HCEC 1CT (cell line): ENCODE results near the gene TAMALIN.

Experiments
- DNase-seq: peaks from one replicate; pipeline ENCODE4 v3.0.0-alpha.2; 2017

Gene TAMALIN

DNA sequence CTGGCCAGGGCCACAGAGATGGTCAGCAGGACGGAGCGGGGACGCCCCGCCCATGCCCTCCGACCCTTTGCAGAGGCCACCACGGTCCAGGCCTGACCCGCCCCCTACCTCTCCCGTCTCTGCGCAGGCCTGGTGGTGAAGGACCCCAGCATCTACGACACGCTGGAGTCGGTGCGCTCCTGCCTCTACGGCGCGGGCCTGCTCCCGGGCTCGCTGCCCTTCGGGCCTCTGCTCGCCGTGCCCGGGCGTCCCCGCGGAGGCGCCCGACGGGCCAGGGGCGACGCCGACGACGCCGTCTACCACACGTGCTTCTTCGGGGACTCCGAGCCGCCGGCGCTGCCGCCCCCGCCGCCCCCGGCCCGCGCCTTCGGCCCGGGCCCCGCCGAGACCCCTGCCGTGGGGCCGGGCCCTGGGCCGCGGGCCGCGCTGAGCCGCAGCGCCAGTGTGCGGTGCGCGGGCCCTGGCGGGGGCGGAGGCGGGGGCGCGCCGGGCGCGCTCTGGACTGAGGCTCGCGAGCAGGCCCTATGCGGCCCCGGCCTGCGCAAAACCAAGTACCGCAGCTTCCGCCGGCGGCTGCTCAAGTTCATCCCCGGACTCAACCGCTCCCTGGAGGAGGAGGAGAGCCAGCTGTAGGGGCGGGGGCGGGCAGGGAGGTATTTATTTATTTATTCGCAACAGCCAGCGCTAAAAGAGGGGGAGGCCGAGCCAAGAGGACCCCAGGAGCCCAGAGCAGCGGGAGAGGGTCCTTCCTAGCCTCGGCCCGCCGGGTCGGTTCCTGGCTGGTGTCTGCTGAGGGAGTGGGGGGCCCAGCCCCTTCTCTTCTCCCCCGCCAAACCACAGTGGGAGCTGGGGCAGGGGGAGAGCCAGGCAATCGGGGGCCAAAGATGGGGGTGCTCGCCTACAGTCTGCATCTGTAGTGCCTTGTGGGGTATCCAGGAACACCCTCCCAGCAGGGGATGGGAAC is 8.1 kb downstream of the TAMALIN start:
- no peak for DNase-seq

DNA sequence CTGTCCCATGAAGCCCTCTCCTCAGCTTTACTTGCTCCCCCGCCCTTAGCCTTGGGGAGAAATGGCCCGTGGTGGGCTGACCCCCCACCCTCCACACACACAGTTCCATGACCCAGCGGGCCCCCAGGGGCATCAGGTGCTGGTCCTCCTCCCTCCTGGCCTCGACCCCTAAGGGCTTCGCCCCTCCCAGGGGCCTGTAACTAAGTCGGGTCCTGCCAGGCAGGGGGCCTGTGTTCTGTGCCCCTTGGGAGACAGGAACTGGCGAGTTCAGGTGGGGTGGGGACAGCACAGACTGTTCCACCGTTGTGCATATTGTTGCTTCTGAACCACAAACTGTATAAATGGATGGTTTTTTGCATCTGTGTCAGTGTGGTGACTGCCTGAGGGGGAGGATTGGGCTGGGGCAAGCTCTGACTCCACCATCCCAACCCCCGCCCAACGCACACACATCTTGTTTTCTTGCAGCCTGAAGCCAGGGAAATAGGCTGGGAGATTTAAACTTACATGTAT is 8.8 kb downstream of the TAMALIN start:
- no peak for DNase-seq

DNA sequence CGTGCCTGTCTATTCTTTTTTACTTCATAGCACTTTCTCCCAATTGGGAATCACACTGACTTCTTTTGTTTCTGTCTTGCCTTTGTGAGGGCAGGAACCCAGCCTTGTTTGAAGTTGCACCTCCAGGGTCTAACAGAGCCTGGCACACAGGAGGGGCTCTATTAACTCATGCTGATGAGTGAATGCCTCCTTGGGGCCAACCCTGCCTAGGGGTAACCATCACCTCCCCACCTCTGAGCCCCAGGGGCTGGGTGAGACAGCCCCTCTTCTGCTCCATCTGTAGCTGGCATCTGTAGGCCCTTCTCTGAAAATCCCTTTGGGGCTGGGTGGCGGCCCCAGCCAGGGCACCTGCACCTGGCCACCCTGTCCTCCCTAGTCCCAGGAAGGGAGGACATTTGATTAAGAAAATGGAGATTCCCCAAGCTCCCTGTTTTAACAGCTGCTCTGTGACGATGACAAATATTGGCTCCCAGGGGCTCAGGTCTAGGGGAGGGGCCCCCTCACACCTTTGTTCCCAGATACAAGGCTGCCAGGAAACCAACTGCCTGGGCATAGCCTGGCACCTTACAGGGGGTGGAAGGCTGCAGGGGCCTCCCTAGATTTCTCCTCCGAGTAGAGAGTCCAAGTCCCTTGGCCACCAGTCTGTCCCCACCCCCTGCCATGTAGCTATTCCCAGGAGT is 11.8 kb downstream of the TAMALIN start:
- DNase-seq = no peak

DNA sequence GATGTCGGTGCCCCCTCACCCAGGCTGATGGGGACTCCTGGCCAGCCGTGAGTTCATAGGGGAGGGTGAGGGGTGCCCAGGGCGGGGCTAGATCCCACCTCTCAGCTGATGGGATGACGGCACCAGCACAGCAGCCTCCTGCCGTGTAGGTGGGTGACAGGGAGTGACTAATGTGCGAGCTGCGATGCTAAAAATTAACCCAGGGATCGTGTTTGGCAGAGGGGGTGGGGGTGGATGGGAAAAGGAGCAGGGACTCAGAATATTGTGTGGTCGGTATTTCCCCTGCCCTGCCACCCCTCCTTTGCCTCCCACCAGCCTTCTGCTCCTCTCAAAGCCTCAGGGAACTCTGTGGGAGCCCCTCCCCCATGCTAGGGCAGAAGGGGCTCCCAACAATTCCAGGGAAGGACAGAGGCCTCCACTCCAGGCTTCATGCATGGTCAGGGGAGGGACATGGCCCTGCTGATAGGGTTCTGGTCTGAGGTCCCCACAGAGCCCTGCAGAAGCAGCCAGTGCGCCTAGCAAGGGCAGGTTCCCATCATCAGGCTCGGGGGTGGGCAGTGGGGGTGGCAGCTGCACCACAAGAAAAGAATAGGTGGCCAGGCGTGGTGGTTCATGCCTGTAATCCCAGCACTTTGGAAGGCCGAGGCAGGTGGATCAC is 12.5 kb downstream of the TAMALIN start:
- no peak for DNase-seq

DNA sequence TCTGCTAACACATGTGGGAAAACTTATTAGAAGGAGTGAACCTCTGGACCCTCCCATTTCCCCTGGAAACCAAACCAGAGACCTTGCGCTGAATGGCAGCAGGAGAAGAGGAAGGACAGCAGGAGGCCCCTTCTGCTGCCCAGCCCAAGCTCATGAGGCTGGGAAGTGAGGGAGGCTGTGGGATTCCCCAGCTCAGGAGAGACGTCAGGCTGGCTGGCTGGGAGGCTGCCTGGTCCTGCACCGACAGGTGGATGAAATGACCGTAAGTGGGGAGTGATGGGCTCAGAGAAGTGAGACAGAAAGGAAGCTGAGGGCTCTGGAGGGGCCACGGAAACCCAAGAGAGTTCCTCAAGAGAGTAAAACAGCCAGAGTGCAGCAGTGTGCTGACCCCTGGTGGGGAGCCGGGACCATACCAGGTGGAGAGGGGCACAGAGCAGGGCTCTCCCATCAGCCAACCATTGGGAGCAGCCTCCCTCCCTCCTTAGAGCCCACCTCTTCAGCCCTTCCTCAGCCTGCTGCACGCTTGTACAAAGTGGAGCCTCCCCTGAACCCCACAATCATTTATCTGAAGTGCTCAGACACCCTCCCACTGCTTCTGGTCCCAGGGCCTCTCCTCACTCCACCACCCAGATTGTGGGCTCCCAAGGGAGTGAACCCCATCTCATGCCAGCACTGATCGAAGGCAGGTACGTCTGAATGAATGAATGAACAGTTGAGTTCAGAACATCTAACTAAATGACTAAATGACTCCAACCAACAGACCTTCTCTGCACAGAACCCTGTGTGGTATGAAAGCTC is 14.0 kb downstream of the TAMALIN start:
- peak; percentile 43 for DNase-seq

DNA sequence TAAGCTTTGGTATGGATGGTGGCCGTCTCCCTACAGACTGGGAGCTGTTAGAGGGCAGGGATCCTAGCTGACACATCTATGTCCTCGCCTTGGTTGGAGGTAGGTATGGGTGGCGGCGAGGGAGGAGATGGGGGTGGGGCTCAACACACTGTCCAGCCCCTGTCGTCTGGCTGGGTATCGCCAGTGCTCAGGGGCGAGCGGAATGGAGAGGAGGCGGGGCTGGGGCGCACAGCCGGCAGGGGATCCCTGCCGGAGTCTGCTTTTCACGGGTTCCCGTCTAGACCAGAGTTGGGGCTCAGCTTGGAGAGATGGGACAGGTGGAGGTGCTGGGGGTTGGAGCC is 16.1 kb downstream of the TAMALIN start:
- no peak for DNase-seq

DNA sequence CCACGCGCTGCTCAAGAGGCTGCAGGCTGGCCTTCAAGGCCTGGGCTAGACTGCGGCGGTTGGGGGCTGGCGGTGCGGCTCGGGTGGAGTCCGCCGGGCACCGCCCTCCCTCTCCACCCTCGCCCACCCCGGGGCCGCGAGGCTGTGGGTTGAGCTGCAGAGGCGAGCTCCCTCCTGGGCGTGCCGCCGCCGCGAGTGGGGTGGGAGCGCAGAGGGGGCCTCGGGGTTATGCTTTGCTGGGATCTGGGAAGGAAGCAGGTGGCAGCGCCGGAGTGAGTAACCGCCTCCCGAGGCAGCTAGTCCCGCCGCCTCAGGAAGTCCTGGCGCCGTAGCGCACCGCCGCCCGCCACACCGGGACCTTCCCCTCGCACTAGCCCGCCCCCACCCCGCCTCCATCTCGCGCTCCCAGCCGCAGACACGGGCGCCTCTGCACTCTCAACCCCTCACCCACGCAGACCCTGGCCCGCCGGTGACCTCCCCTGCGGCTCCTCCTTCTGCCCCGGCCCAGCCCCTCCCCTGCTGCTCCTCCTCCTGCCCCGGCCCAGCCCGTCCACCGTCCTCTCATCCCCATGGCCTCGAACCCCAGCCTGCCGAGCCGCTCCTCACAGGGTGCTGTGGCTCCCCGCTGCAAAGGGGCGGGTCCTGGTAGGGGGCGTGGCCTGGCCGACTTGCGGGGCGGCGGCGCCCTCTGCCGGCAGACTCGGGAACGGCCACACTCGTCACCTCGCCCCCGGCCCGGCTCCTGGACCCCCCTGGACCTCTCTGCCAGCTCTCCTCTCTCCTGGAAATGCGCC is 16.6 kb downstream of the TAMALIN start:
- DNase-seq = peak; percentile 63

DNA sequence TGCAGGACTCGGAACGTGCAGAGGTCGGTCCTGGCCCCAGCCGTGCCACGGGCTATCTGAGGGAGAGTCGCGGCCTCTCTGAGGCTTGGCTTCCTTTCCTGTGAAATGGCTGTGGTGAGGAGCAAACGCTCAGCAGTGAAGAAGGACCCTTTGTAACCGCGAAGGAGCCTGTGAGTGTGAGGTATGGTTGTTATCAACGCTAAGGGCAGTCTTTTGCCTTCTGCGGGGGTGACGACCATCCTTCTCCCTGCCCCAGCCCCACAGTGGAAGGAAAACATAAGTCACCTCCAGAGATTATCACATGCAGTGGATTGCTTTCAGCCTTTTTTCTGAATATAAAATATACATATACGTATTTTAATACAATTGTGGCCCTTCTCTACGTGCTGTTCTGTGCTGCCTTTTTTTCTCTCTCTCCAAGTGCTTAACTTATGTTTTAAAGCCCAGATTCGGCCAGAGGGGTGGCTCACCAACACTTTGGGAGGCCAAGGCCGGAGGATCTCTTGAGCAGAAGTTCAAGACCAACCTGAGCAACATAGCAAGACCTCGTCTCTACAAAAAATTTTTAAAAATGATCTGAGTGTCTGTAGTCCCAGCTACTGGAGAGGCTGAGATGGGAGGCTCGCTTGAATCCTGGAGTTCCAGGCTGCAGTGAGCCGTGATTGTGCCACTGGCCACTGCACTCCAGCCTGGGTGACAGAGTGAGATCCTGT is 17.4 kb downstream of the TAMALIN start:
- DNase-seq = no peak

DNA sequence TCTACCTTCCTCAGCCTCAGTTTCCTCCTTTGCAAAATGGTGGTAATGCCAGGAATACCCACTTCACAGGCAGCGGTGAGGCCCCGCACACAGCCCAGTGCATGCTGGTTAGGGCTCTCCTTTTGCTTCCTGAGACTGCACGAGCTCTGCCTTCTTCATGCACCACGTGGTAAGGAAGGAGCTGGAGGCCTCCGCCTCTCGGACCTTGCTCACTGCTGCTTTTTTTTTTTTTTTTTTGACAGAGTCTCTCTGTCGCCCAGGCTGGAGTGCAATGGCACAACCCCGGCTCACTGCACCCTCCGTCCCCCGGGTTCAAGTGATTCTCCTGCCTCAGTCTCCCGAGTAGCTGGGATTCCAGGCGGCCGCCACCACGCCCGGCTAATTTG is 18.1 kb downstream of the TAMALIN start:
- no peak for DNase-seq

DNA sequence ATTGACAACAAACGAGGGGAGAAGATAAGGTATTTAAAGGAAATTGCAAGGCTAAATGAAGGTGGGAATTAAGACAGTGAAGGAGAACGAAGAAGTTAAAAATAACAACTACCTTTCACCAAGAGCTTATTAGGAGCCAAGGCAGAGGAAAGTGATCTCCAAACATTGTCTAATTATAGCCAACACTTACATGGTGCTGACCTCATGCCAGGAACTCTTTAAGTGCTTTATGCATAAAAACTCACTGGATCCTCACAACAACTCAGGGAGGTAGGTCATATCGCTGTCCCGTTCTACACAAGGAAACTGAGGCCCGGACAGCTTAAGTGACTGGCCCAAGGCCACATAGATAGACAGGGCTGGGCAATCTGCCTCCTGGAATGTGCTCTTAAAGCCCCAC is 19.5 kb downstream of the TAMALIN start:
- no peak for DNase-seq

DNA sequence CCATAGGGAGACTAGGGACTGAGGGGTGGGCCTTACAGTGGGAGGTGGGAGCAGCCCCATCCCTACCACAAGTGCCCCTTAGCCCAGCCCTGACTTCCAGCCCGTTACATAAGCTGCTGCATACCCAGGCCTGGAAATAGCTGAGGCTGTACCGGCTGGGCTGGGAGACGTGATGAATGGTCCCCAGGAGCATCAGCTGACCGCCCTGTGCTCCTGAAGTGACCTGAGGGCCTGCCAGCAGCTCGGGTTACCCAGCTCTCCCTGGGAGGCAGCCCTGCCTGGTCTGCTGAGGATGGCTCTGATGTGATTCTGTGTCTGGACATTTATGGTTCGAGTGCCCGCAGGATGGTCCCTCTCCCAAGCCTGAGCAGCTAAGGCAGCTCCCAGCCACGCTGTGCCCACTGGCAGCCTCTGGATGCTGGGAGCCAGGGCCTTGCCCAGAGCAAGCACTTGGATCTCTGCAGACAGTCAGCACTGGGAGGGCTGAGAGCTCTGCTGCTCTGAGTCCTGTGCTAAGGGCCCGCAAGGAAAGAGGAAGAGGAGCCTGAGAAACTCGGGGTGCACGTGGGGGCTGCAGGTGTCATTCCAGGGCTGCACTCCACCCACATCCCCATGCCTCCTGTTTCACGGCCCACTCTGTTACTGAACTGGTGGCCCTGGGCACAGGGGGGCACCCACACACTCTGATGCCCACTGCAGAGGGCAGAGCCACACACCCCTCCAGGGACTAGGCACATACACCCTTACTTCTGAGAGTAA is 20.5 kb downstream of the TAMALIN start:
- no peak for DNase-seq

DNA sequence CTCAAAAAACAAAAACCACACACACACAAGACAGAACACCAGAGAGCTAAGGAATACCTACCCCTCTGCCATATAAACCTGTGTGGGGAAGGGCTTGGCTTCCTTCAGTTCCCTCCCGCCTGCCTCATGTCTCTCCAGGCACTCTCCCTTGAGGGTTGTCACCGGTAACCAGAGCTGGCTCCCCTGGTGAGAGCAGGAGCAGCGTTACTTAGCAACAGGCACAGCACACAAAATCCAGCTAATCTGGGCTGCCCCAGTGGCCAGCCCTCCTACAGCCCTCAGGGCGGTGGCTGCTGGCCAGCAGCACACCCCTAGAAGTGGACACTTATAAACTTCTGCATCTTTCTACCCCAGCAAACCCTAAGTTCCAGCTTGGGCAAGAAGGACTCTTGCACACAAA is 22.9 kb downstream of the TAMALIN start:
- no peak for DNase-seq

DNA sequence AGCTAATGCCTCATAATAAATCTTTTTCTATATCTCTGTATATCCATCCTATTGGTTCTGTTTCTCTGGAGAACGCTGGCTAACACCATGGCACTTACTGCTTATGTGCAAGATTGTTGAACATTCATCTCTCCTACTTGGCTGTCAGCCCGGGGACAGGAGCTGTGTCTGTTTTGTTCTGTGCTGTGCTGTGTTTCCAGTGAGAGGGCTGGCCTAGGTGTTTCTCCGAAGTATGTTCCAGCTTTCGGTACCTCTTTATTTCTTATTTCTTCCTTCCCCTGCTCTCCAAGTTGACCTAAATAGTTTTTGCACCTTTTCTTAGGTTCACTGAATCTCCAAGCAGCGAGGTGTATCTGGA is 25.7 kb downstream of the TAMALIN start:
- peak; percentile 48 for DNase-seq

DNA sequence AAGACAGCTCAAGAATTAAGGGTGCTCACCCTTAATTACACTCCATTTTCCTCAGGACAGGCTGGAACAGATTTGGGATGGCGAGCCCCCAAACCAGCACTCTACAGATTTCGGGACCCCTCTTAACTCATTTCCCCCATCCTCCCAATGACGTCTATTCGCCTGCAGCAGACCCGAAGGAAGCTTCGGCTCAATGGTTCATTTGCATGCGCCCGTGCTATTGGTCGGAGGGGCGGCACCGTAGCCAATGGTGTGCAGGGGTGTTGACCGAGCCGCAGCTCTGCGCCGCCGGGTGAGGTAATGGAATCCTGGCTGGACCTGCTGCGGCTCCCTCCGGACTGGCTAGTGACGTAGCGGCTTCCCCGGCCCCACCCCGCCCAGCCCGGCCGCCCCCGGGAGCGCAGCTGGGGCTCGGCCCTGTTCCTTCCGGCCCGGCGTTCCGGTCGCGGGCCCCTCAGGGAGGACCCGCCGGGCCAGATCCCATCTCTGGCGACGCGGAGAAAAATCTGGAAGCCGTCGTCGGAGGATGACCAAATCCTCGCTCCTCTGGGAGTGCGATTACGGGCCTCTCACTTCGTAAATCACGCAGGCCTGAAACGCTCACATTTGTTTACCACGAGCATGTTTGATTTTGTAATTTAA is 26.2 kb downstream of the TAMALIN start:
- peak; percentile 98 for DNase-seq

DNA sequence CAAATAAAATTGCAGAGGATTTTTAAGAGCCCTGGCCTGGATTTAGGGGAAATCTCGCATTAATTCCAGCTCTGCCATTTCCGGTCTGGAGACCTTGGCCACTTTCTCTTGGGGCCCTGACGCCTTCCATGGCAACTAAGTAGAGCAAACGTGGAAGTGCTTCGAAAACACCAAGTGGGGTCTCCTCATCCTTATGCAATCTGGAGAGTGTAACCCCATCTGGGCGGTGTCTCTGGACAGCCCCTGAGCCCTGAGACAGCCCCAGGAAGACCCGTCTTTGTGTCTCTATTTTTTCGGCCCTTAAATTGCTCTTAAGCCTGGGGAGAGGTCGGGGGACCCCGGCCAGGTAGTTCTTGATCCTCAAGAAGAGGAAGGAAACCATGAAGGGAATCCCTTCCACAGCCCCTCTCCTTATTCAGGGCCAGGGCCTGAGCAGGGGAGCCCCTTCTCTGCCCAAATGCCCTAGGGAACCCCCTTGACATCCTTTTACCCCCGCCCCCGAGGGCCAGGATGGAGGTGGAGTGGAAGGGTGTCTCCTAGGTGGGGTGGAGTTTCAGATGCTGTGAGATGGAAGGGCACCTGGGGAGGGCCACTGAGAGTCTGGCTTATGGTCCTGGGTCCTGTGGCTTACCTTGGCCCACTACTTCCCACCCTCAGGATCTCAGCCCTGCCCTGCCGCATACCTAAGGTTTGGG is 26.8 kb downstream of the TAMALIN start:
- no peak for DNase-seq

DNA sequence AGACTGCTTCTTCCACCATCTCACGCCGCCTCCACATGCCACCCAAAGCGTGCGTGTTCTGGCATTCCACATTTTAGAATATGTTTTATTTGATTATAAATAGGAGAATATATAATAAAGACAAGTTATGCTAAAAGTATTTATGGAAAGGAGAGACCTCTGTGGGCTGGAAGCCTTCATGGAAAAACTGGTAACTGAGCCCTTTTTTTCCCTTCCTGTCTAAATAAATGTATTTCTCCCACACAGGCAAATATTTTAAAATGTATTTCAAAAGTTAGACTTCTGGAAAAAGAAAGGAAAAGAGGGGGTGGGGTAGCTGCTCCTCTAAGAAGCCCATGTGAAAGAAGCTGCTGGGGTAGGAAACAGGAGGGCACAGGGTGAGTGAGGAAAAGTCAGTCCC is 28.4 kb downstream of the TAMALIN start:
- DNase-seq = no peak

DNA sequence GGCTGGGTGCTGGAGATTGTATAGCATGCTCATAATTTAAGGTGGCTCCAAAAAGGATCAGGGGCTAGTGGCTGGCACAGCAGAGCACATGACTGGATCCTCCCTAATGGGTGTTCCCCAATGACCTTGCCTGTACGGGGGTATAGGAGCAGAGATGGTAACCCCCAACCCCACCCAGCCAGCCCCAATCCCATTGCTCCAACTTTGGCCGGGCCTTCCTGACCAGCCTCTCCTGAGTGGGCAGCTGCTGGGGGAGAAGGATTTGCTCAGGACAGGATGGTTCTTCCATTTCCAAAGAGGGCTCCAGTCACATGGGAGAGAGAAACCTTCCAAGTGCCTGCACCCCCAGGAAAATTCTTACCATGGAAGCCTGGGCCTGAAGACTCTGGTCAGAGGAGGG is 29.2 kb downstream of the TAMALIN start:
- no peak for DNase-seq

DNA sequence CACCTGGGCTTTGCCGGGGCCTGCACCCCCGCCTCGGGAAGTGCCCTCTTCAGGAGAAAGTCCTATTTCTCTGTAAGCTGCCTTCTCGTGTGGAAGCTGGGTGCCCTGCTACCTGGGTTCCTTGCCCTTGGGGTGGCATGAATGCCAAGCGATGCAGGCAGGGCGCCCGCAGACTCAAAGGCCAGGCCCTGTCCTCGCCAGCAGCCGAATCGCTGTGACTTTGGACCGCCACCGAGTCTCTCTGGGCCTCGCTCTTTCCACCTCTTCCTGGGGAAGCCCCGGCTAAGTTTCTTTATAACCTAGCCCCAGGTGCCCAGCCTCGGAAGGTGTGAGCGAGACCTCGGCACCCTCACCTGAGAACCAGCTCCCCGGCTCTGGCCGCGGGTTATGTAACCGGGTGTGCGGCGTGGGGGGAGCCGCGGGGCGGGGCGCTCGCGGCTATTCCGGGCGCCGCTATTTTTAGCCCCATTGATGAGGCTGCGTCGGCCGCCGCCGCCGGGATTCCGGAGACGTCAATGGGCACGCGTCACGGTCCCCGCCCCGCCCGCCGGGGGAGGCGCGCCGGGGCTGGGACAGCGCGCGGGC is 29.9 kb downstream of the TAMALIN start:
- DNase-seq = peak; percentile 78

DNA sequence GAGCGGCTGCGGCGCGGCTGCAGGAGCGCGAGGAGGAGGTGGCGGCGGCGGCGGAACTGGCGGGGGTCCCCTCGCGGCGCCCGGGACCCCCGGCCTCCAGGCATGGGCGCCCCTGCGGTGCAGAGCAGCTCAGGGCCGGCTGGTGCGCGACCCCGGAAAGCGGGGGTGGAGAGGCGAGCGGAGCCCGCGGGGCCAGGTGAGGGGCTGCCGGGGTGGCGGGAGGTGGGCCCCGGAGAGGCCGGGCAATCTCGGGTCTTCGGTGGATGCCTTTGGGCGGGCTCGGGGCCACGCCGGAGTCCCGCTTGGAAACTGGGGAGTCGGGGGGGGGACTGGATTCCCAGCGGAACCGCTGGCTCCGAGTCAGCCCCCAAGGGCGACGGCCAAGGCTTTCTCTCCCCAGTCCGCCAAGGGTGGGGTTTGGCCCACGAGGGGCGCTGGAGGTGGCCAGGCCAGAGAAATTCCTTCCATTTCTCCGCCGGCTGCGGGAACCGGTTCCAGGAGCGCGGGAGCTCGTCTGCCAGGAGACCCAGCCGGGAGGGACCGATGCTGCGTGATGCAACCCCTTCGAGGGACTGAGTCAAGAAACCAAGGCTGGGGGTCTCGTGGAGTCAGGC is 30.6 kb downstream of the TAMALIN start:
- peak; percentile 41 for DNase-seq
